Measurements from ENCODE around the gene FAM204A. TPM values are rescaled to one million over a fixed set of nuclear protein-coding genes. Genes with fewer than 3 reads are reported as not detected.

Gene FAM204A
- total RNA-seq, 1 donor from 2014 or later = 71.8 TPM

DNA sequence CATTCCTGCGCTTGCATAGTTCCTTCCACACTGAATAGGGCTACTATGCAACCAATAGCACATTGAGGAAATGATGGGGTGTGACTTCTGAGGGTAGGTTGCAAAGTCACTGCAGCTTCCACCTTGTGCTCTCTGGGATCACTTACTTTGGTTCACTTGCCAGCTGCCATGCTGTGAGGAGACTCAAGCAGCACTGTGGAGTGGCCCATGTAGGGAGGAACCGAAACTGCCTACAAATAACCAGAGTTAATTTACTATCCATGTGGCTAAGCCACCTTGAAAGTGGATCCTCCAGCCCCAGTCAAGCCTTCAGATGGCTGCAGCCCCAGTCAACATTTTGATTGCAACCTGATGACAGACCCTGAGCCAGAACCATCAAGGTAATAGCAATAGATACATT lies 64.3 kb downstream of the FAM204A start:
- ATAC-seq (ENCODE audit: low read depth) = no peak
- Mint-ChIP-seq H3K9me3 (peaks cover 6% of the 10 kb centered on the region), H3K4me1 (no peaks in the 10 kb centered on the region), H3K4me3 (no peak overlapping the region), H3K27ac (no peak overlapping the region), H3K27me3 (peaks cover 4% of the 10 kb centered on the region), H3K36me3 (ENCODE audit: low read depth) (no peaks in the 10 kb centered on the region)
- TF ChIP-seq, protein P1, sequence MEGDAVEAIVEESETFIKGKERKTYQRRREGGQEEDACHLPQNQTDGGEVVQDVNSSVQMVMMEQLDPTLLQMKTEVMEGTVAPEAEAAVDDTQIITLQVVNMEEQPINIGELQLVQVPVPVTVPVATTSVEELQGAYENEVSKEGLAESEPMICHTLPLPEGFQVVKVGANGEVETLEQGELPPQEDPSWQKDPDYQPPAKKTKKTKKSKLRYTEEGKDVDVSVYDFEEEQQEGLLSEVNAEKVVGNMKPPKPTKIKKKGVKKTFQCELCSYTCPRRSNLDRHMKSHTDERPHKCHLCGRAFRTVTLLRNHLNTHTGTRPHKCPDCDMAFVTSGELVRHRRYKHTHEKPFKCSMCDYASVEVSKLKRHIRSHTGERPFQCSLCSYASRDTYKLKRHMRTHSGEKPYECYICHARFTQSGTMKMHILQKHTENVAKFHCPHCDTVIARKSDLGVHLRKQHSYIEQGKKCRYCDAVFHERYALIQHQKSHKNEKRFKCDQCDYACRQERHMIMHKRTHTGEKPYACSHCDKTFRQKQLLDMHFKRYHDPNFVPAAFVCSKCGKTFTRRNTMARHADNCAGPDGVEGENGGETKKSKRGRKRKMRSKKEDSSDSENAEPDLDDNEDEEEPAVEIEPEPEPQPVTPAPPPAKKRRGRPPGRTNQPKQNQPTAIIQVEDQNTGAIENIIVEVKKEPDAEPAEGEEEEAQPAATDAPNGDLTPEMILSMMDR (IDR thresholded peaks at IDR 0.05) = no peak
- CTCF ChIA-PET = no interaction called here
- POLR2A ChIA-PET = no interaction called here
- DNase-seq = no peak
- intact Hi-C loops (cut with micrococcal nuclease) = no loop called here

- H3K4me3 Mint-ChIP-seq = no peak overlapping the region
- TF ChIP-seq, protein P1 (IDR thresholded peaks at IDR 0.05) = no peak
- CTCF ChIA-PET = no interaction called here
- intact Hi-C loops (cut with micrococcal nuclease) = no loop called here
- peaks cover 11% of the 10 kb centered on the region for H3K27me3 Mint-ChIP-seq
- ATAC-seq (ENCODE audit: low read depth) (no peak), DNase-seq (no peak)
- H3K9me3 Mint-ChIP-seq = peaks cover 6% of the 10 kb centered on the region
- H3K4me1 Mint-ChIP-seq = no peaks in the 10 kb centered on the region
- no peaks in the 10 kb centered on the region for H3K36me3 Mint-ChIP-seq (ENCODE audit: low read depth)
- POLR2A ChIA-PET = no interaction called here
- no peak overlapping the region for H3K27ac Mint-ChIP-seq
Observed at GRCh38 chr10:118276727-118277126, 65.4 kb downstream of the FAM204A start.

DNA sequence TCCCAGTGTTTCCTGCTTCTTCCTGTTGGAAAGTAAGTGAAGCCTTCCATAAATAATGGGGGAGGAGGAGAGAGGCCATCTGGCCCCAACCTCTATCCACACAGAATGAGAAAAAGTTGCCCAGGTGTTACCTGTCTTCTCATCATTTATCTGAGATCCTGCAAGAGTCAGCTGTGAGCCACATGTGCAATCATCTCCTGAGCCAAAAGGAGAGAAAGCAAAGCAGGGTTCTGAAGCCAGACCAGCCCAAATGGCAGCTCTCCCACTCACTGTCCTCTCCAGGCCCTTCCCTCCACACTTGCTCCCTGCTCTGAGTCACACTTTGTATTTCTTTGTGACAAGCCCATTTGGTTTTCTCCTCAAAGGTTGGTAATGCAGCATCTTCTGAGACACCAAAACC lies 65.9 kb downstream of the FAM204A start:
- ATAC-seq (ENCODE audit: low read depth) (no peak), DNase-seq (no peak)
- intact Hi-C loops (cut with micrococcal nuclease) = no loop called here
- H3K9me3 Mint-ChIP-seq = peaks cover 6% of the 10 kb centered on the region
- peaks cover 11% of the 10 kb centered on the region for H3K27me3 Mint-ChIP-seq
- no peaks in the 10 kb centered on the region for H3K4me1 Mint-ChIP-seq
- TF ChIP-seq, protein P1 (IDR thresholded peaks at IDR 0.05) = no peak
- CTCF ChIA-PET = no interaction called here
- POLR2A ChIA-PET = no interaction called here
- no peaks in the 10 kb centered on the region for H3K36me3 Mint-ChIP-seq (ENCODE audit: low read depth)
- no peak overlapping the region for H3K27ac Mint-ChIP-seq
- no peak overlapping the region for H3K4me3 Mint-ChIP-seq

GRCh38 chr10:118273662-118274061 lies 68.5 kb downstream of the FAM204A start:
- H3K9me3 Mint-ChIP-seq = peaks cover 6% of the 10 kb centered on the region
- TF ChIP-seq, protein P1 (IDR thresholded peaks at IDR 0.05) = no peak
- ChIA-PET CTCF (no interaction called here), POLR2A (no interaction called here)
- no peak overlapping the region for H3K27ac Mint-ChIP-seq
- no peak for DNase-seq
- H3K4me1 Mint-ChIP-seq = no peaks in the 10 kb centered on the region
- no peak for ATAC-seq (ENCODE audit: low read depth)
- intact Hi-C loops (cut with micrococcal nuclease) = no loop called here
- peaks cover 14% of the 10 kb centered on the region for H3K27me3 Mint-ChIP-seq
- no peaks in the 10 kb centered on the region for H3K36me3 Mint-ChIP-seq (ENCODE audit: low read depth)
- H3K4me3 Mint-ChIP-seq = no peak overlapping the region

DNA sequence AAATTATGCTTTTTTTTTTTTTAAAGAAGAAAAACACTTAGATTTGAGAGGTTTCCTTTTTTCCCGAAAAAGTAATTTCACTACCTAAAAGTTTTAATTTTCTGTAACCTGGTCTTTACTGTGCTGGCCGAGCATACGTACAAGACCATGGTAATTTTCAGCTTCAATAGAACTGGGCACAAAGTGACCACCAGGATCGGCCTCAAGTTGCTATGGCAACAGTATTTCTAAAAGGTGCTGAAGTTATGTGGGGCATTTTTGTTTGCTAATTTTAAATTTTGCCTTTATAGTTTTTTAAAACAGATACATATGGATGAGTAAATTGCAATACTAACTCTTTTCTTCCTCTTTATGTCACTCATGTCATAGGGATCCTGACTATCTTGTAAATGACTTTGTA lies 69.4 kb downstream of the FAM204A start:
- no peaks in the 10 kb centered on the region for H3K36me3 Mint-ChIP-seq (ENCODE audit: low read depth)
- peaks cover 22% of the 10 kb centered on the region for H3K27me3 Mint-ChIP-seq
- DNase-seq (no peak), ATAC-seq (ENCODE audit: low read depth) (no peak)
- TF ChIP-seq, protein P1 (IDR thresholded peaks at IDR 0.05) = no peak
- no peak overlapping the region for H3K27ac Mint-ChIP-seq
- CTCF ChIA-PET = no interaction called here
- POLR2A ChIA-PET = no interaction called here
- no peak overlapping the region for H3K4me3 Mint-ChIP-seq
- peaks cover 3% of the 10 kb centered on the region for H3K9me3 Mint-ChIP-seq
- intact Hi-C loops (cut with micrococcal nuclease) = no loop called here
- no peaks in the 10 kb centered on the region for H3K4me1 Mint-ChIP-seq

Data from activated B cell treated with CpG ODN at 0.5 μM for 24 hours (primary cell).